Panc1 (cell line): ENCODE results near the gene COA8.

Experiments
- TF ChIP-seq, protein P1 (sequence below): fragments of 450-650 bp; IDR thresholded peaks from 2 replicates; pipeline ENCODE4 v1.5.1; 2017; ENCODE audit warnings: mild to moderate bottlenecking
- TF ChIP-seq, protein P2 (sequence below), 2 experiments: IDR thresholded peaks; 2 replicates each; pipeline ENCODE4 v1.6.1; 2011 to 2012; ENCODE audit warnings: low read depth in 2 of 2, control low read depth in 1 of 2, low read length in 1 of 2, mild to moderate bottlenecking in 1 of 2, moderate library complexity in 1 of 2; ENCODE audit not compliant: insufficient read depth in 1 of 2

DNA sequence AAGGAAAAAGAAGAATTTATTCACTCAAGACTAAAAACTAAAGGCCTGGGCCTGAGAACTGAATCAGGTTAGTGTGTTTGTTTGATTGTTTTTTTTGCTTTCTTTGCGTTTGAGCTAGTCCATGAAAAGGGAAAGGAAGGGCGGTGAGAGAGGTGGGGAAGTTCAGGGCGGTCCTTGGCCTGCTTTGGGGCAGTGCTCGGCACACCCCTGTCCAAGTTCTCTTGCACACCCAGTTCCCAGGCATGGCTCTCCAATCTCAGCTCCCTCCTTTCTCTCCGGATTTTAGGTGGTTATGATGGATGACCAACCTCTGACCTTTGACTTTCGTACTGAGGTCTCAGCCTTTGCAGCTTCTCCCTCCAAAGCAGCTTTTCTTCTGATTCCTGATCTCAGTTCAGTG lies 11.3 kb downstream of the COA8 start:
- TF ChIP-seq, protein P1, sequence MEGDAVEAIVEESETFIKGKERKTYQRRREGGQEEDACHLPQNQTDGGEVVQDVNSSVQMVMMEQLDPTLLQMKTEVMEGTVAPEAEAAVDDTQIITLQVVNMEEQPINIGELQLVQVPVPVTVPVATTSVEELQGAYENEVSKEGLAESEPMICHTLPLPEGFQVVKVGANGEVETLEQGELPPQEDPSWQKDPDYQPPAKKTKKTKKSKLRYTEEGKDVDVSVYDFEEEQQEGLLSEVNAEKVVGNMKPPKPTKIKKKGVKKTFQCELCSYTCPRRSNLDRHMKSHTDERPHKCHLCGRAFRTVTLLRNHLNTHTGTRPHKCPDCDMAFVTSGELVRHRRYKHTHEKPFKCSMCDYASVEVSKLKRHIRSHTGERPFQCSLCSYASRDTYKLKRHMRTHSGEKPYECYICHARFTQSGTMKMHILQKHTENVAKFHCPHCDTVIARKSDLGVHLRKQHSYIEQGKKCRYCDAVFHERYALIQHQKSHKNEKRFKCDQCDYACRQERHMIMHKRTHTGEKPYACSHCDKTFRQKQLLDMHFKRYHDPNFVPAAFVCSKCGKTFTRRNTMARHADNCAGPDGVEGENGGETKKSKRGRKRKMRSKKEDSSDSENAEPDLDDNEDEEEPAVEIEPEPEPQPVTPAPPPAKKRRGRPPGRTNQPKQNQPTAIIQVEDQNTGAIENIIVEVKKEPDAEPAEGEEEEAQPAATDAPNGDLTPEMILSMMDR: no peak
- TF ChIP-seq, protein P2, sequence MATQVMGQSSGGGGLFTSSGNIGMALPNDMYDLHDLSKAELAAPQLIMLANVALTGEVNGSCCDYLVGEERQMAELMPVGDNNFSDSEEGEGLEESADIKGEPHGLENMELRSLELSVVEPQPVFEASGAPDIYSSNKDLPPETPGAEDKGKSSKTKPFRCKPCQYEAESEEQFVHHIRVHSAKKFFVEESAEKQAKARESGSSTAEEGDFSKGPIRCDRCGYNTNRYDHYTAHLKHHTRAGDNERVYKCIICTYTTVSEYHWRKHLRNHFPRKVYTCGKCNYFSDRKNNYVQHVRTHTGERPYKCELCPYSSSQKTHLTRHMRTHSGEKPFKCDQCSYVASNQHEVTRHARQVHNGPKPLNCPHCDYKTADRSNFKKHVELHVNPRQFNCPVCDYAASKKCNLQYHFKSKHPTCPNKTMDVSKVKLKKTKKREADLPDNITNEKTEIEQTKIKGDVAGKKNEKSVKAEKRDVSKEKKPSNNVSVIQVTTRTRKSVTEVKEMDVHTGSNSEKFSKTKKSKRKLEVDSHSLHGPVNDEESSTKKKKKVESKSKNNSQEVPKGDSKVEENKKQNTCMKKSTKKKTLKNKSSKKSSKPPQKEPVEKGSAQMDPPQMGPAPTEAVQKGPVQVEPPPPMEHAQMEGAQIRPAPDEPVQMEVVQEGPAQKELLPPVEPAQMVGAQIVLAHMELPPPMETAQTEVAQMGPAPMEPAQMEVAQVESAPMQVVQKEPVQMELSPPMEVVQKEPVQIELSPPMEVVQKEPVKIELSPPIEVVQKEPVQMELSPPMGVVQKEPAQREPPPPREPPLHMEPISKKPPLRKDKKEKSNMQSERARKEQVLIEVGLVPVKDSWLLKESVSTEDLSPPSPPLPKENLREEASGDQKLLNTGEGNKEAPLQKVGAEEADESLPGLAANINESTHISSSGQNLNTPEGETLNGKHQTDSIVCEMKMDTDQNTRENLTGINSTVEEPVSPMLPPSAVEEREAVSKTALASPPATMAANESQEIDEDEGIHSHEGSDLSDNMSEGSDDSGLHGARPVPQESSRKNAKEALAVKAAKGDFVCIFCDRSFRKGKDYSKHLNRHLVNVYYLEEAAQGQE (IDR thresholded peaks at IDR 0.05; ENCODE audit: insufficient read depth in 1 of 2, low read depth in 2 of 2, low read length in 1 of 2): no peak
